Measurements from ENCODE around the gene AOC1. TPM values are rescaled to one million over a fixed set of nuclear protein-coding genes. Genes with fewer than 3 reads are reported as not detected.

The AOC1 gene
- total and polyA plus RNA-seq, 5 donors from 2014 or later: not detected

DNA sequence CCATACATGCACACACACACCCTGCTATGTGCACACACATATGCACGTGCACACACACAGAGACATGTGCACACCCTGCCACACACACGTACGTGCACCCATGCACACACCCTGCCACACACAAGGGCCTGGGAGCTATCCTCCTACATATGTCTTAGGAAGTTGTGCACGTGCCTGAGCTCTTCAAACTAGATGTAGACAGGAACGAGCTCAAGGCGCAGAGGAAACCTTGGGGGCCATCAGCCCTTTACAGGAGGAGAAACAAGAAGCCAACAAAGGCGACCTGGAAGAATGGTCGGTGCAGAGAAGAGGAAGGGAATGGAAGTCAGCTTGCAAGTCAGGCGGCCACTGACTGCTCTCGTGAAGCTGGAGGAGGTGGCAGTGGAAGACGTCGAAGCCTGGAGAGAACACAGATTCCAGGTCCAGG, 58.7 kb downstream of the AOC1 start:
- peaks cover 0 to 9% (median 7%) of the 10 kb centered on the region in 4 donors for H3K4me1 Mint-ChIP-seq
- H3K27me3 Mint-ChIP-seq: peaks cover 22% of the 10 kb centered on the region
- peaks cover 0 to 3% (median 0%) of the 10 kb centered on the region in 7 donors for H3K9me3 Mint-ChIP-seq
- DNase-seq: peak in 1 of 3 donors; percentile 8
- H3K4me3 Mint-ChIP-seq: no peak overlapping the region
- H3K27ac Mint-ChIP-seq: no peak overlapping the region
- H3K36me3 Mint-ChIP-seq: no peaks in the 10 kb centered on the region
- H3K36me3 ChIP-seq (ENCODE audit: control insufficient read depth, insufficient read depth, low read length): no peaks in the 10 kb centered on the region
- no peaks in the 10 kb centered on the region for H3K9me3 ChIP-seq (ENCODE audit: control insufficient read depth in 2 of 2, low read length in 2 of 2)
- H3K27ac ChIP-seq (ENCODE audit: insufficient read depth, low read length, poor library complexity, severe bottlenecking): no peak overlapping the region
- H3K27me3 ChIP-seq (ENCODE audit: control insufficient read depth, insufficient read depth, low read length): peaks cover 3% of the 10 kb centered on the region
- no peak overlapping the region for H3K4me3 ChIP-seq (ENCODE audit: low read depth, low read length)
- no peak for ATAC-seq (ENCODE audit: low read depth in 2 of 2)
- no peaks in the 10 kb centered on the region for H3K4me1 ChIP-seq (ENCODE audit: control insufficient read depth, insufficient read depth, low read length, poor library complexity, severe bottlenecking)

Other genes with a start within 250 kb of the AOC1 start
- gene GIMAP6, start 220.1 kb upstream of the AOC1 start, total RNA-seq: 43.8 TPM
- 100 to 1,000 TPM; 133 to 236 (median 150) TPM for gene GIMAP6, start 220.1 kb upstream of the AOC1 start, polyA plus RNA-seq
- gene GIMAP2, start 166.8 kb upstream of the AOC1 start, total RNA-seq: 95.1 TPM
- gene GIMAP2, start 166.8 kb upstream of the AOC1 start, polyA plus RNA-seq: 100 to 1,000 TPM in 2 of 4 donors, 10 to 100 TPM in 2; 79.0 to 142 (median 110) TPM
- gene GIMAP1, start 135.9 kb upstream of the AOC1 start, total RNA-seq: 17.1 TPM
- 10 to 100 TPM; 48.4 to 90.0 (median 64.6) TPM for gene GIMAP1, start 135.9 kb upstream of the AOC1 start, polyA plus RNA-seq
- gene GIMAP5, start 115.1 kb upstream of the AOC1 start, total RNA-seq: 37.4 TPM
- gene GIMAP5, start 115.1 kb upstream of the AOC1 start, polyA plus RNA-seq: 100 to 1,000 TPM; 249 to 539 (median 320) TPM
- gene TMEM176B, start 52.2 kb upstream of the AOC1 start, total RNA-seq: not detected
- gene TMEM176B, start 52.2 kb upstream of the AOC1 start, polyA plus RNA-seq: 1 to 10 TPM in 1 of 4 donors, under 1 TPM in 2, not detected in 1; 0.21 to 1.0 (median 0.33) TPM
- gene TMEM176A, start 51.7 kb upstream of the AOC1 start, total RNA-seq: not detected
- under 1 TPM in 2 of 4 donors, not detected in 2; 0.24 TPM for gene TMEM176A, start 51.7 kb upstream of the AOC1 start, polyA plus RNA-seq
- gene KCNH2, start 125.8 kb downstream of the AOC1 start, total RNA-seq: 3.5 TPM
- 1 to 10 TPM in 3 of 4 donors, under 1 TPM in 1; 0.83 to 2.8 (median 1.5) TPM for gene KCNH2, start 125.8 kb downstream of the AOC1 start, polyA plus RNA-seq
- gene NOS3, start 138.5 kb downstream of the AOC1 start, total RNA-seq: 10.7 TPM
- gene NOS3, start 138.5 kb downstream of the AOC1 start, polyA plus RNA-seq: 1 to 10 TPM; 3.2 to 8.8 (median 7.1) TPM
- 21.2 TPM for gene ATG9B, start 172.0 kb downstream of the AOC1 start, total RNA-seq
- gene ATG9B, start 172.0 kb downstream of the AOC1 start, polyA plus RNA-seq: 10 to 100 TPM; 18.6 to 38.7 (median 36.2) TPM
- 61.4 TPM for gene ABCB8, start 175.9 kb downstream of the AOC1 start, total RNA-seq
- 10 to 100 TPM; 16.9 to 20.6 (median 18.6) TPM for gene ABCB8, start 175.9 kb downstream of the AOC1 start, polyA plus RNA-seq
- 5.9 TPM for gene ASIC3, start 196.0 kb downstream of the AOC1 start, total RNA-seq
- not detected for gene ASIC3, start 196.0 kb downstream of the AOC1 start, polyA plus RNA-seq
- gene CDK5, start 205.4 kb downstream of the AOC1 start, total RNA-seq: 7.6 TPM
- gene CDK5, start 205.4 kb downstream of the AOC1 start, polyA plus RNA-seq: 10 to 100 TPM; 15.7 to 20.7 (median 17.6) TPM
- gene SLC4A2, start 207.1 kb downstream of the AOC1 start, total RNA-seq: 71.7 TPM
- gene SLC4A2, start 207.1 kb downstream of the AOC1 start, polyA plus RNA-seq: 10 to 100 TPM; 11.6 to 13.9 (median 12.3) TPM
- gene FASTK, start 228.3 kb downstream of the AOC1 start, total RNA-seq: 92.4 TPM
- 10 to 100 TPM; 39.5 to 53.3 (median 46.6) TPM for gene FASTK, start 228.3 kb downstream of the AOC1 start, polyA plus RNA-seq
- 53.9 TPM for gene TMUB1, start 231.0 kb downstream of the AOC1 start, total RNA-seq
- 10 to 100 TPM; 41.1 to 54.6 (median 48.3) TPM for gene TMUB1, start 231.0 kb downstream of the AOC1 start, polyA plus RNA-seq
- 24.7 TPM for gene AGAP3, start 234.0 kb downstream of the AOC1 start, total RNA-seq
- 1 to 10 TPM; 1.9 to 3.2 (median 2.7) TPM for gene AGAP3, start 234.0 kb downstream of the AOC1 start, polyA plus RNA-seq